Renal cortex interstitium (tissue), 11 donors: ENCODE measurements around the gene NTN4. TPM values are rescaled to one million over a fixed set of nuclear protein-coding genes. Genes with fewer than 3 reads are reported as not detected.
"Not testable (repeated sequence)": the region's sequence is repeated elsewhere in the genome, so short reads cannot be mapped to it uniquely, and the experiment has no call there.

Experiments used
- DNase-seq, 11 donors: peaks; one replicate each; pipeline ENCODE4 v3.0.0-alpha.2; 2013; ENCODE audit warnings: low read depth in 9 of 11, low spot score in 4 of 11; ENCODE audit errors: extremely low read depth in 1 of 11
- polyA plus RNA-seq, 3 donors: library from polyadenylated mRNA; unstranded; fragments of 120-200 nt; gene quantifications; one replicate each; pipeline ENCODE4 v1.2.1, GENCODE V29; 2013; ENCODE audit not compliant: insufficient read length in 3 of 3

Gene NTN4
- polyA plus RNA-seq, 3 donors, result 84.1 to 119 (median 98.6) TPM

DNA sequence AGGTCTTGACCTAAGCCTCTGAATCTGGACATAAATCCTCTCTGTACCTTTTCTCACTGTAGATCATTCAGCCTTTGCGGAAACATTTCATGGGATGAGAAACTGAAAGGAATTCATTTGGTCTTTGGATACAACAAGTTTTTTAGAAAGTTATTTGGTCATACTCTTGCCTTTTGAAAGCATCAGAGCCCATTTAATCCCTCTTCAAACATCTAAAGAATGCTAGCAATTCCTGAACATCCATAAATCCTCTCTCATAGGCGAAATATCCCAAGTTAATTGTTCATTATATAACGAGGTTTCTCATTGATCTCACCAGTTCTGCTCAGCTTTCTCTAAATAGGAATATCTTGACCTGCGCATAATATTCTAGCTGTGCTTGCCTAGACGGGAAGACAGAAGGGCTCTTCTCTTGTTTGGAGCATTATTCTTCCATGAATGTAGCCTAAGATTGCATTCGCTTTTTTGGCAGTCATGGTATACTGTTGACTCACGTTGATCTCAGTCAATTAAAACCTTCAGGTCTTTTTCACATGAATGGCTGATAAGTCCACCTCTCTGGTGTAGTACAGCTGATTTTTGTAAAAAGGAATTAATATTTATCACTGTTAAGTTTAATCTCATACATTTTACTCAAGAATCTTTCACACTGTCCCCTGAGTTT lies 24.1 kb downstream of the NTN4 start:
- DNase-seq, result no peak

DNA sequence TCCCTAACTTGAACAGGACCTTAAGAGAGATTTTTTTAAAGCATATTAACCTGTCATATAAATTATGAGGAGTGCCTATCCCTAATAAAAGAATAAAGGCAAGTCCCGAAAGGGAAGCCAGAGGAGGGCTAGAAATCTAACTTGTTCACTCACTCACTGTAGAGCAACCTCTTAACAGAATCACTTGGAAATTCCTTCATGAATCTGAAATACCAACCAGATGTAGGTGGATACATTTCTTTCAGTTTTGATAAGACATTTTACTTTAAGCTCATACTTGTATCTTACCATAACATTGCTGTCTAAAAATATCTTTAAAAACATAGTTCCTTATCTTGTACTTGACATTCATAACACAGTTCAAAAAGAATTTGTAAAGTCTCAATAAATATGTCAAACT lies 25.7 kb downstream of the NTN4 start:
- no peak for DNase-seq

DNA sequence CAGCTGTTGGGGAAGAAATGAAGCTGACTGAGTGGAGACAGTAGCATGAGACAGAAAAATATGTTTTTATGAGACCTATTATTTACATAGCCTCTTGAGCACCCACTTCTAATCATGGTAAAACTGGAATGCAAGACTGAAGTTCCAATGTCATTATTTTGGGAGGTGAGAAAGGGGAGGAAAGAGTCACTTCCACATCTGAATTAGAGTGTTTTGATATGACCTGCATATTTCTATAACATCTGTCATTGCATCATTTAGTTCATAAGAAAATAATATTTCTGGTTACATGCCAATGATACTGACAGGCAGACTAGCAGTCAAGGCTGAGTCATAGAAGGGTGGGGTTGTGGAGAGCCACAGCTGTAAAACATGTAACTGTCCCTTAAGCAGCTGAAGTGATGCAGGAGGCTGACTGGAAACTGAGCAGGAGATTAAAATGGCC lies 26.7 kb downstream of the NTN4 start:
- DNase-seq, result no peak

DNA sequence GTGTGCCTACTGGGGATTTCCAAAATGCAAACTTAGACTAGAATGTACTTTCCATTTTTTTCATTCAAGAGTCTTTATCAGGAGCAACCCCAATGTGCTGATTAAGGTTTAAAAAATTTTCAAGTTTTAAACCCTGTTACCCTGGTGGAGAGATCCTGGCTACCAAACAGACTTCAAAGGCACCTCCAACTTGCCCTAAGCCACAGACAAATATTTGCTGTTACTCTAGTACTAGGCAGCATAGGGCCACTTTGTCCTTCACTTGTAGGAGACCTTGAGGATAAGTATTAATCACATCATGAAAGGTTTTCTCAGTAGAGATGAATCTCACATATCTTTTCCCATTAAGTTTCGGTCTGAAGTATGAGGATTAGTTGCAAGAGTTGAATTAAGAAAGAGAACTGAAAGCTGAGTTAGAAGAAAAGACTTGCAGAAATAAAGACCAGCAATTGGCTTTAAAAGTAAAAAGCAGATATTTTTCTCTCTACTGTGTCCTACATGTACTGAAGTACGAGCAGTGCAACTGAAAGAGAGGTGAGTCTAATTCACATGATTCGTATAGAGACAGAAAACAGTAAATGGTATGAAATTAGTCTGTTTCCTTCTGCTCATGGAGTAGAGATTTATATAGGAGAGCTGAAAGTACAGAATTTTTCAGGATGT lies 28.3 kb downstream of the NTN4 start:
- DNase-seq, result no peak

DNA sequence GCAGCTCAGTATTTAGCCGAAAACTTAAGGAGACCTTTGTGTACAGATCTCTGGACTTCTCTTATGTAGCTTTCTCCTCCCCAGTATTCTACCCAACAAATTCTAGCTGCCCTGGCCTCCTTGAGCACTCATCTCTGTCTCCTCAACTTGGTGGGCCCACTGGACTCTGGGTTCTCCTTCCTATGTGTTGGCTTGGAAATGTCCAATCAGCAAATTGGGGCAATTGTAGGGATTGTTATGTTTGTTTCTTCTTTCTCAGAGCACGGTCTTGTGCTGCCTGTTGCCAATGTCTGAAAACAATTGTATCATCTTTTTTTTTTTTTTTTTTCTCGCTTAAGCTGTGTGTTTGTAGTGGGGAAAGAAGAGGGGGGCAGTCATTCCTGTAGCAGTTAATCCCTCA lies 30.2 kb downstream of the NTN4 start:
- DNase-seq, result no peak

DNA sequence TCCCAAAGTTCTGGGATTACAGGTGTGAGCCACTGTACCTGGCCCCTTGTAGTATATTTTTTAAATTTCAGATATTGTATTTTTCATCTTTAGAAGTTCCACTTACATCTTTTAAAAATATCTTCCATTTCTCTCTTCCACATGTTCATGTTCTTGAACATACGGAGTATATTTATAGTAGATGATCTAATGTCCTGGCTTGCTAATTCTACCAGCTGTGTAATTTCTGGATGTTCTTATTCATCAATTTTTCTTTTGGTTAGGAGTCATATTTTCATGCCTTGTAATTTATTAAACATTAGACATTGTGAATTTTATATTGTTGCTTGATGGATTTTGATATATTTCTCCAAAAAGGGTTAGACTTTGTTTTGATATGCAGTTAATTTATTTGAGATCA lies 30.8 kb downstream of the NTN4 start:
- no peak for DNase-seq

DNA sequence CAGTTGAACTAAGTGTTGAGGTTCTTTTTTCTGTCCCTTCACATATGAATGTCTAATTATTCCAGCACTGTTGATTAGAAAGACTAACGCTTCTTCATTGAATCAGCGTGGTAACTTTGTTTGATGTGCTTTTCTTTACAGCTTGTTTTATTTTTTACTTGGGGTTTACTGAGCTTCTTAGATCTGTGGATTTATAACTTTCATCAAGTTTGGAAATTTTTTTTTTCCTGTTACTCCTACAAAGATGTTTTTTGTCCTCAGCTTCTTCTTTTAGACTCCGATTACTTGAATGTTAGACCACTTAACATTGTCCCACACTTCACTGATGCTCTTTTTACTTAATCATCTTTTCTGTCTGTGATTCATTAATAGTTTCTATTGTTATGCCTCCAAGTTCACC lies 31.5 kb downstream of the NTN4 start:
- no peak for DNase-seq

DNA sequence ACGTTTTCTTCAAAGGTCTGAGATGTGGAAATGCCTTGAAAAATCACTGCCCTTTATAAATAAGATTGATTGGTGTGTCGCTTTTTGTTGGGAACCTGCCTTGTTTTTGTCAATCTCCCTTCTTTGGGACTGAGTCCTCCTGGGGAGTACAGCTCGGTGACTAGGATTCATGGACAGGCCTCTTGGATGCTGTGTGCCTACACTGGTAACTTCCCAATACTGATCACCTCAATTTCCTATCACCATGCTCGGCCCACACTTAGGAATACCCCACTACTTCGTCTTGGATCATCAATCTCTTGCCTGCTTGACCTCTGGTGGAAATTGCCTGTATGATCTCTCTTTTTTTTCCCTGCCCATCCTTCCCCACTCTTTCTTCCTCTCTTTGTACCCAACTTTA lies 34.2 kb downstream of the NTN4 start:
- no peak for DNase-seq

DNA sequence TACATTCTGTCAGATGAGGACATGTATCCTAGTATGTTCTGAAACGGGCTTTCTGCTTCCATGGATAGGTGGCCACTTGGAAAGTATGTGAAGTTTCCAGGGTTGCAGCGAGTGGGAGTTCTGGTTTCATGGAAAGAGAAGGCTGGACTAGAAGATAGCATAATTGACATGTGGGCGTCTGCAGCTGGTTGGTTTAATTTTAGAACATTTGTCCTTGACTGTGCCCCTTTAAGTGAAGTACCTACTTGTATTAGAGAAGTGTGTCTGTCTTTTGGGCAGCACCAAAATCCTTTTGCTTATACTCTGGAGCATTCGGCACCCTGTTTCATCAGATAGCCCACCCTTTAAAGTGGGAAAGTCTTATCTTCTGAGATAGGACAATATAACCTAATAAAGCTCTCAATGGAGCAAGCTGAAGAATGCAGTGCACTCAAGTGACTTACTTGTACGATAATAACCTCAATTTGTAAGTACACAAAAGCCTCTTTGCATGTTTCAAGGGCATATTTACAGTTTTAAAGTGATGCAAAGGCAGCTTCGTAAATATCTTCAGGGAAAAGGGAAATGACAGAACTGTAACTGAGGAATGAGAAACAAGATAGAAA lies 35.2 kb downstream of the NTN4 start:
- DNase-seq, result no peak

DNA sequence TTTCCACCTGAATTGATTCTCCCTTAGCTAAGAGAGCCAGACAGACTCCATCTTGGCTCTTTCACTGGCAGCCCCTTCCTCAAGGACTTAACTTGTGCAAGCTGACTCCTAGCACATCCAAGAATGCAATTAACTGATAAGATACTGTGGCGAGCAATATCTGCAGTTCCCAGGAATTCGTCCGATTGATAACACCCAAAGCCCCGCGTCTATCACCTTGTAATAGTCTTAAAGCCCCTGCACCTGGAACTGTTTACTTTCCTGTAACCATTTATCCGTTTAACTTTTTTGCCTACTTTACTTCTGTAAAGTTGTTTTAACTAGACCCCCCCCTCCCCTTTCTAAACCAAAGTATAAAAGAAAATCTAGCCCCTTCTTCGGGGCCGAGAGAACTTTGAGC lies 44.5 kb downstream of the NTN4 start:
- DNase-seq, result not testable (repeated sequence)

DNA sequence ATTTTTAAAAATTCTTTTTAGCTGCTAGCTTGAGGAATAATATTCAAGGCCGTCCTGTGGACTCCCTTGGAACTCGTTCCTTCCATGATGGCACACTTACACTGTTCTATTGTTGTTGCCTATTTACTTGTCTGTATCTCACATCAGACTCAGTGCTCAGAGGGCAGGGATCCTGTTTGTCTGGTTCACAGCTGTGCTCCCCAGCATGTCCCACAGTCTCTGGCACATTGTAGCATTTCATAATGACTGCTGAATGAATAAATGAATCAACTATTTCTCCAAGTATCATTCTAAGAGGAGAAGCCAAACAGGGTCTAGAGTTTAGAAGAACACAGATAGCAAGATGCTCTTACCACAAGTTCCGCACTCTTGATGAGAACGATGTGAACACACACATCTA lies 48.0 kb downstream of the NTN4 start:
- DNase-seq, result no peak

DNA sequence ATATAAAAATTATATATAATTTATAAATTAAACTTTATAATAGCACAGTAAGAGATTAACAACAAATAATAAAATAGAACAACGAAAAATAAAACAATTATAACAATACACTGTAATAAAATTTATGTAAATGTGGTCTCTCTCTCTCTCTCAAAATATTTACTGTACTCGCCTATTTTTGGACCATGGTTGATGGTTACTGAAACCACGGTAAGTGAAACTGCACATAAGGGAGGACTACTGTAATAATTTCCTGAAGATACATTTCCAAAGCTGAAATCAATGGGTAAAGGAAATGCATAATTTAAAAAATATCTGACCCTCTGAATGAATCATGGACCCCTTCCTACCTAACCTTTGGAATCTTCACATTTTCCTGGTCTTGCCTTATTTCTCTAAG lies 48.9 kb downstream of the NTN4 start:
- no peak for DNase-seq

DNA sequence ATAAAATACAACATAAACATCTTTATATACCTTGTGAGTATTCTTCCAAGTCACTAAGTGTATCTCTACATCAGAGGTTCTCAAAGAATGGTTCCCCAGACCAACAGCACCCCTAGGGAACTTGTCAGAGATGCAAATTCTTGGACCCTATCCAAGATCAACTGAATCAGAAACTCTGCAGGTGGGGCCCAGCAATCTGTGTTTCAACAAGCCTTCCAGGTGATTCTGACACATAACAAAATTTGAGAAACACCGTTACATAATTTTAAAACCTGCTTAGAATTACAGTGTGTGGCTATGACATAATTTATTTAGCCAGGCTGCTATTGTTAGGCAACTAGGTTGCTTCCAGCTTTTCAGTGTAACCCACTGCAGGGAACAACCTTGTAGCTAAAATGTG lies 49.8 kb downstream of the NTN4 start:
- no peak for DNase-seq

DNA sequence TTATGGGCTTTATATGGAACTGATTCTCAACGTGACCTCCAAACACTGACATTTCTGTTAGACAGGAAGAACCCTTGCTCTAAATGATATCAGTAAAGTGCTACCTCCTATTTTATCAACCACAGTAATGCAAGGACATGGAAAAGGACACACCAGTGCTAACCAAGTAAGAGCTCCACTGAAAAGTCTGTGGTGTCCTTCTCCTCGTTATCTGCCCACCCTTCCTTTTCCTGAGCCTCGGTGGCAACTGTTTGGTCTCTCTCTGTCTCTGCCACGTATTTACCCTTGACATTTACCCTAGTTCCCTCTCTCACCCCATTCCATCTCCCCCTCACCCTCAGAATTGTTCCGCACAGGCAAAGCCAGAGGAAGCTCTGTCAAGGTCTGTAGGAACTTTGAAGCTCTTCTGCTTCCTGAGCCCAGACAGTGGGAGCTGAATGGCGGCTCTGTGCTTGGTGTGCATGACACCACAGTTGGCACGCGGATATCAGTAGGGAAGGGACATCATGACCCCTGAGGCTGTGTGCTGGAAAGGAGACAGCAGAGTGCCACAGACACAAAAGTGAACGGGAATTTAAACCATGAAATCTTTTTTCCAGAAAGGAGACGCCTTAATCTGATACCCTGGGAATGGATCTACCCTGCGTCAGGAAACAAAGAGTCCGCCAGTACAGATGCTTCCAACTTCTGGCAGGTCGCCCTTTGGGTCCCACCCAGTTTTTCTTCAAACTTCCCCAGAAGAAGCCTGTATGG lies 50.8 kb downstream of the NTN4 start:
- no peak for DNase-seq

DNA sequence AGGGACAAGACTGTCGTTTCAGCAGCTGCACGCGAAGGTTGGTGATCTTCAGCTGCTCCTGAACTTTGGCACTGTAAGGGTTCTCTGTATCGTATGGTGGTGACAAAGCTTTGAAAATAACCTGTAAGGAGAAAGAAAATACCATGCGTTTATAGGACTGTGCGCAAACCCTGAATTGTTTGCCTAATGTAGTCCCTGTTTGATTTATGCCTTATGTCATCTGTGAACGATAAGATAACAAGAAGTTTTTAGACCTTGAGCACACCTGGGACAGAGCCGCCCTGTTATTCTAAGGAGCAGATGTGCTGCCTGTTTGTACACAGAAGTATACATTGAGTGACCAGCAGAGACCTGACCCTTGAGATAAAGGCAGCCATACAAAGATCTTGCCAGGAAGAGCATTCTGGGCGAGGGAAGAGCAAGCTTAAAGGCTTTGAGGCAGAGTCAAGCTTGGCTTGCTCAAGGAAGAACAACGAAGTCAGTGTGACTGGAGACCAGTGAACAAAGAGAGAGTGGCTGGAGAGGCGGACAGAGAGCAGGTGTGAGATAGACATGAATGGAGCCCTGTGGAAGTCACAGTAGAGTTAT lies 52.4 kb downstream of the NTN4 start:
- no peak for DNase-seq

DNA sequence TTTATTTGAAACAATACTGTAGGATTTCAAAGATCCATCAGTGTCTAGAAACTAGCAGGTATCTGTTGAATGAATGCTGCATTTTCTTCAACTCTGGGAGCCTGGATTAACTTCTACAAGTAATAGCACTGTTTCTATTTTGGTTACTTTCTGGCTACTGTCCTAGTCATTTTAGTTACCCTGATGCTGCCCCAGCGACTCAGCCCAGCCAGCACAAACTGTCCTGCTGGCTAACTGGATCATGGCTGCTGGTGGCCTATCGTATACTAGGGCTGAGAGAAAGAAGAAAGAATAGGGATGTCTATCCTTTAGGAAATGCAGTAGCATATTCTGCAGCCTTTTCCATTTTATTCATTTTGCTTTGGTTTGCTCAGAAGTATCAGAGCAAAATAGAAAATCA lies 53.9 kb downstream of the NTN4 start:
- DNase-seq, result no peak

DNA sequence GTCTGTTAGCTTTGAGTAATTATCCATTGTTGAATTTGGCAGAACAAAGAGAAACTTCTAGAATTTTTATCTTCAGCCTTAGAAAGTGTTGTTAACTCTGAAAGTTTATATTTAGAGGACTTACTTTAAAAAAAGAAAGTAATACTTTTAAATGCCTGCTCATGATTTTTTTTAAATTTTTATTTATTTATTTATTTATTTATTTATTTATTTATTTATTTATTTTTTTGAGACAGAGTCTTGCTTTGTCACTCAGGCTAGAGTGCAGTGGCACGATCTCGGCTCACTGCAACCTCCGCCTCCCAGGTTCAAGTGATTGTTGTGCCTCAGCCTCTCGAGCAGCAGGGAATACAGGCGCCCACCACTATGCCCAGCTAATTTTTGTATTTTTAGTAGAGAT lies 54.8 kb downstream of the NTN4 start:
- DNase-seq, result not testable (repeated sequence)

DNA sequence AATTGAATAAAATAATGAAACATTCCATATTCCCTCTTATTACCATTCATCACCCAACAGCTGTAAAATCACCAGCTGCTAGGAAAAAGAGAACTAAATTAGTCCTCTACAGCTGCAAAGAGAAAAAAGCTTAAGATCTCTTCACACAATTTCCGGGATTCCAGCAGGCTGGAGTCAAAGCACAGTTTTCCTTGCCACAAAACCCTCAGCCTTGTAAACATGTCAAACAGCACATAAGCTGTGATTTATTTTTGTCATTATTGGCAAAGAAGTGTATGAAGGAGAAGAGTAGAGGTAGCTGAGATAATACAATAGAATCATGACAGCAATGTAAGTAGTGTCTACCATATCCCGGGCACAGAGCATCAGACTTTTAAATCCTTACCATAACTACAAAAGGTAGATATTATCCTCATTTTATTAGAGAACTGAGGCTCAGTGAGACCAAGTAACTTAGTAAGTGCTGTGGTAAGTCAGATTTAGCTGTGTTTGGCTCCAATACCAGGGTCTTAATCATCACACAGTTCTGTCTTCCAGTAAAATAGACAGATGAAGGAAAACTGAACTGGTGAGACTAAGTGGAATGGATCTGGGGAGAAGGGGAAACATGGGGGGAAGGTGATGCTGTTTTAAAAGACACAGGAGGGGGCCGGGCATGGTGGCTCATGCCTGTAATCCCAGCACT lies 57.3 kb downstream of the NTN4 start:
- DNase-seq, result peak in 10 of 11 donors; percentile 14 to 57 (median 30)

DNA sequence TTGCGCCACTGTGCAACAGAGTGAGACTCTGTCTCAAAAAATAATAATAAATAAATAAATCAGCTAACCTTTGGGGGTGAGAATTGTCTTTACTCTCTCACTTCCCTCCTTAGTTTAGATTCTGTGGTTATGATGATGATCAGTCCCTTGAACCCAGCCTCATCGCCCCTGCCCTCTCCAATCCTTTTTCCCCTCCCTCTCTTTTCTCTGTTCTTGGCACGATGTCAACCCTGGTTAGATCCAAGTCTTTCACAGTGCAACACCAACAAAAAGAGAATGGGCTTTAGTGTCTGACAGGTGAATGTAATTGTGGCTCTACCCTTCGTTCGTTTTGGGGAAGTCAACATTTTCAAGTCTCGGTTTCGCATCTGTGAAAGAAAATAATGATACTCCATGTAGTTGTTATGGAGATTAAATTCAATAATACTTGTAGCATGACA lies 59.0 kb downstream of the NTN4 start:
- DNase-seq, result no peak
